Adrenal gland (tissue), 12 donors: ENCODE data around the gene SPNS1. TPM values are rescaled to one million over a fixed set of nuclear protein-coding genes. Genes with fewer than 3 reads are reported as not detected.

Experiments used
- DNase-seq, 7 donors: peaks; one replicate each; pipeline ENCODE4 v3.0.0-alpha.2; 2019 to 2020
- H3K27ac ChIP-seq, 5 donors: fragments of 200-600 bp; sonication (generic) in 4 of 5; 1 replicate in 3 of 5; 2 replicates in 2 of 5; pipeline versions ENCODE4 v1.5.1 to v1.8.0; 2016 to 2020; ENCODE audit warnings: mild to moderate bottlenecking in 1 of 5
- H3K27me3 ChIP-seq: fragments of 200-600 bp; 2 replicates; pipeline ENCODE4 v1.8.0; 2021
- H3K36me3 ChIP-seq, 2 donors: fragments of 200-600 bp; replicated peaks in 1 of 2; 1 replicate in 1 of 2; 2 replicates in 1 of 2; pipeline versions ENCODE4 v1.5.1 to v1.8.0; 2018 to 2022
- H3K4me1 ChIP-seq, 2 donors: fragments of 200-600 bp; replicated peaks in 1 of 2; 1 replicate in 1 of 2; 2 replicates in 1 of 2; pipeline versions ENCODE4 v1.5.1 to v1.8.0; 2018 to 2021
- H3K4me3 ChIP-seq, 4 donors: fragments of 200-600 bp; sonication (generic) in 3 of 4; one replicate each; pipeline ENCODE4 v1.5.1; 2016 to 2018
- H3K9me3 ChIP-seq, 3 donors: fragments of 200-600 bp; sonication (generic) in 1 of 3; replicated peaks in 1 of 3; 1 replicate in 2 of 3; 2 replicates in 1 of 3; pipeline versions ENCODE4 v1.5.1 to v1.8.0; 2016 to 2021
- CTCF ChIP-seq, 6 experiments: fragments of 450-650 bp in 4 of 6; fragments of 200-600 bp in 2 of 6; sonication (generic) in 1 of 6; IDR thresholded peaks; 1 replicate in 5 of 6; 2 replicates in 1 of 6; pipeline versions ENCODE4 v1.5.1 to v1.8.0; 2016 to 2021; ENCODE audit warnings: antibody characterized with exemption in 6 of 6, mild to moderate bottlenecking in 2 of 6, moderate library complexity in 1 of 6
- POLR2A ChIP-seq, 2 donors: fragments of 450-650 bp; IDR thresholded peaks; one replicate each; pipeline ENCODE4 v1.6.1; 2017; ENCODE audit warnings: antibody characterized with exemption in 2 of 2, mild to moderate bottlenecking in 2 of 2, moderate library complexity in 1 of 2
- WGBS, 4 donors: extraction: QIAGEN DNeasy Blood & Tissue Kit in 2 of 4; methylation state at CpG; one replicate each; pipeline versions ENCODE4 v1.1.5 to v1.1.7; 2013 to 2017; 5-methylcytosine and 5-hydroxymethylcytosine counted together
- intact Hi-C, 2 donors: fragments of 100-400 bp; cut with DNase I; formaldehyde crosslinking; loops; one replicate each; pipeline versions ENCODE4 v1.14.1 to v1.15.0; 2022 to 2023
- polyA plus RNA-seq, 3 donors: library from polyadenylated mRNA; stranded (reverse); fragments of 200-250 nt in 2 of 3; fragments of 350-450 nt in 1 of 3; fragmentation: Illumina TruSeq in 1 of 3; extraction: RNeasy Lipid Tissue Mini Kit (QIAGEN cat#74804) in 1 of 3; gene quantifications; one replicate each; pipeline ENCODE4 v1.2.3, GENCODE V29; 2013 to 2014
- total RNA-seq, 9 donors: library from RNA; depleted of rRNA in 4 of 9; stranded (reverse); fragments of >200 nt in 4 of 9; fragments of 120-200 nt in 1 of 9; fragmentation: NEBNext Ultra II Directional in 1 of 9; extraction: Animal tissue kit (Norgen Biotek cat#: 25700) in 1 of 9; gene quantifications; one replicate each; pipeline versions ENCODE4 v1.1.0 to v1.2.4, GENCODE V29; 2013 to 2023
- donor health status: healthy with polysubstance abuse.
- donor health status: Bipolar disorder and iron deficiency.
- donor health status: DM: yes; HTN: yes; CAD: no.
- donor health status: DM: no; HTN: no; CAD: no.
- donor health status: DM: no; HTN: no; CAD: no.
- donor health status: DM: yes; HTN: yes; CAD: no.

SPNS1 gene
- total and polyA plus RNA-seq, 12 donors: 8.3 to 168 (median 37.9) TPM

- Histone ChIP-seq H3K36me3 (no peaks in the 10 kb centered on the region), H3K27ac (no peak overlapping the region), H3K9me3 (no peaks in the 10 kb centered on the region), H3K4me1 (no peaks in the 10 kb centered on the region), H3K4me3 (no peak overlapping the region), H3K27me3 (no peaks in the 10 kb centered on the region)
- intact Hi-C loops: no loop called here
- 66 to 76% (median 71%) methylated on average over 9 of the region's 9 CpGs for WGBS, 4 donors
- no peak for DNase-seq
- TF ChIP-seq POLR2A (IDR thresholded peaks at IDR 0.05) (no peak), CTCF (IDR thresholded peaks at IDR 0.05) (no peak)
Measured at GRCh38 chr16:29012913-29013553, 38.5 kb downstream of the SPNS1 start.

- H3K4me1 ChIP-seq: no peaks in the 10 kb centered on the region
- H3K36me3 ChIP-seq: no peaks in the 10 kb centered on the region
- no peaks in the 10 kb centered on the region for H3K9me3 ChIP-seq
- no peak overlapping the region for H3K27ac ChIP-seq
- no peak for DNase-seq
- intact Hi-C loops: no loop called here
- WGBS, 4 donors: 82 to 87% (median 86%) methylated on average over 3 of the region's 3 CpGs
- no peak overlapping the region for H3K4me3 ChIP-seq
- no peak for TF ChIP-seq POLR2A (IDR thresholded peaks at IDR 0.05)
- TF ChIP-seq CTCF (IDR thresholded peaks at IDR 0.05): no peak
- no peaks in the 10 kb centered on the region for H3K27me3 ChIP-seq
Measured at GRCh38 chr16:29014561-29015069, 40.0 kb downstream of the SPNS1 start.

- intact Hi-C loops: no loop called here
- WGBS, 4 donors: 82 to 88% (median 84%) methylated on average over 5 of the region's 5 CpGs
Measured at GRCh38 chr16:29022196-29022595, 47.6 kb downstream of the SPNS1 start.

More at GRCh38 chr16:29022196-29022595, 47.6 kb downstream of the SPNS1 start:
- TF ChIP-seq CTCF (IDR thresholded peaks at IDR 0.05): no peak
- no peak for TF ChIP-seq POLR2A (IDR thresholded peaks at IDR 0.05)
- Histone ChIP-seq H3K9me3 (no peaks in the 10 kb centered on the region), H3K27ac (no peak overlapping the region), H3K4me1 (no peaks in the 10 kb centered on the region), H3K4me3 (no peak overlapping the region), H3K27me3 (peaks cover 7% of the 10 kb centered on the region), H3K36me3 (no peaks in the 10 kb centered on the region)
- no peak for DNase-seq
